GM12874 (cell line): ENCODE results near the gene N4BP2L1.
A peak's percentile ranks its signal among the peaks of the same experiment; 100 is the strongest.

ENCODE experiments used
- TF ChIP-seq, protein P1 (sequence below): IDR thresholded peaks from 2 replicates; pipeline ENCODE4 v1.5.1; 2011; ENCODE audit warnings: low read depth, mild to moderate bottlenecking, control low read depth, low read length, moderate library complexity; ENCODE audit not compliant: insufficient read depth

The N4BP2L1 gene

DNA sequence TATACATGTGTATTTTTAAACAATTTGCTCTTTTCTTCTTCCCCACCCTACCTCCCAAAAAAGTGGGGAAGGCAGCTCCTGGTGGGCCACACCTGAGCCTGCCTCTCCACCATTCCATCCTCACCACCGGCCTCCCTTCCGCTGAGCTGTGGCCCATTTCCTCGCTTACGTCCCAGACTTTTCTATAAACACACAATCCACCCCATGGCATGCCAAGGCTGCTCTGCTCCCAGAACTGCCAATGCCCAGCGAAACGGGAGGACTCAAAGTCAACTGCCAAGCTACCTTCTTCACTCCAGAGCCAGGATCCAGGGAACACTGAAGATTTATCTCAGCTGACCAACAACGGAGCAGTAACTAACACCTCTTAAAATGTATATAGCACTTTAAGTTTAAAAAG lies 2.8 kb downstream of the N4BP2L1 start:
- TF ChIP-seq, protein P1, sequence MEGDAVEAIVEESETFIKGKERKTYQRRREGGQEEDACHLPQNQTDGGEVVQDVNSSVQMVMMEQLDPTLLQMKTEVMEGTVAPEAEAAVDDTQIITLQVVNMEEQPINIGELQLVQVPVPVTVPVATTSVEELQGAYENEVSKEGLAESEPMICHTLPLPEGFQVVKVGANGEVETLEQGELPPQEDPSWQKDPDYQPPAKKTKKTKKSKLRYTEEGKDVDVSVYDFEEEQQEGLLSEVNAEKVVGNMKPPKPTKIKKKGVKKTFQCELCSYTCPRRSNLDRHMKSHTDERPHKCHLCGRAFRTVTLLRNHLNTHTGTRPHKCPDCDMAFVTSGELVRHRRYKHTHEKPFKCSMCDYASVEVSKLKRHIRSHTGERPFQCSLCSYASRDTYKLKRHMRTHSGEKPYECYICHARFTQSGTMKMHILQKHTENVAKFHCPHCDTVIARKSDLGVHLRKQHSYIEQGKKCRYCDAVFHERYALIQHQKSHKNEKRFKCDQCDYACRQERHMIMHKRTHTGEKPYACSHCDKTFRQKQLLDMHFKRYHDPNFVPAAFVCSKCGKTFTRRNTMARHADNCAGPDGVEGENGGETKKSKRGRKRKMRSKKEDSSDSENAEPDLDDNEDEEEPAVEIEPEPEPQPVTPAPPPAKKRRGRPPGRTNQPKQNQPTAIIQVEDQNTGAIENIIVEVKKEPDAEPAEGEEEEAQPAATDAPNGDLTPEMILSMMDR = no peak

DNA sequence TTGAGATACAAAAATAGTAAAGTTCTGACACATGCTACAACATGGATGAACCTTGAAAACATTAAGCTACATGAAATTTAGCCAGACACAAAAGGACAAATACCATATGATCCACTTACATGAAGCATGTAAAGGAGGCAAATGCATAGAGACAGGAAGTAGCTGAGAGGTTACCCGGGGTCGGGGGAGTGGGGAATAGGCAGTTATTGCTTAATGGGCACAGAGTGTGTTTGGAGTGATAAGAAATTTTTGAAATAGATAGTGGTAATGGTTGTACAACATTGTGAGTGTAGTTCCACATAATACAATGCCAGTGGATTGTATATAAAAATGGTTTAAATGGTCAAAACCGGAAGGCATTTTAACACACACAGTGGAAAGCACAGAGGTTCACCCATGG lies 4.3 kb downstream of the N4BP2L1 start:
- TF ChIP-seq, protein P1 = no peak

DNA sequence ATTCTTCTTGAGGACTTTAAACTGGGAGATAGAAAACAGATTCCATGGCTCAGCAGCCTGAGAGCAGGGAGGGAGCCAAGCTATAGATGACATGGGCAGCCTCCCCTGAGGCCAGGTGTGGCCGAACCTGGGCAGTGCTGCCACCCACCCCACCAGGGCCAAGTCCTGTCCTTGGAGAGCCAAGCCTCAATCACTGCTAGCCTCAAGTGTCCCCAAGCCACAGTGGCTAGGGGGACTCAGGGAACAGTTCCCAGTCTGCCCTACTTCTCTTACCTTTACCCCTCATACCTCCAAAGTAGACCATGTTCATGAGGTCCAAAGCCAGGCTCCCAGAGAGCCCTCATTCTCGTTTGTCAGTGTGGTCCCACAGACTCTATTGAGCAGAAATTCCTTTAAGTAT lies 8.1 kb downstream of the N4BP2L1 start:
- TF ChIP-seq, protein P1 = no peak

DNA sequence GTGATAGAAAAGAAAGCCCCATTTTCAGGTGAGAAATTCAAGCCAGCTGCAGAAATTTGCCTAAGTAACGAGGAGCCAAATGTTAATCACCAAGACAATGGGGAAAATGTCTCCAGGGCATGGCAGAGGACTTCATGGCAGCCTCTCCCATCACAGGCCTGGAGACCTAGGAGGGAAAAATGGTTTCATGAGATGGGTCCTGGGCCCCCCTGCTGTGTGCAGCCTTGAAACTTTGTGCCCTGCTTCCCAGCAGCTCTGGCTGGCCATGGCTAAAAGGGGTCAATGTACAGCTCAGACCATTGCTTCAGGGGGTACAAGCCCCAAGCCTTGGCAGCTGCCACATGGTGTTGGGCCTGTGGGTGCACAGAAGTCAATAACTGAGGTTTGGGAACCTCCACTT lies 9.9 kb downstream of the N4BP2L1 start:
- TF ChIP-seq, protein P1 = no peak

DNA sequence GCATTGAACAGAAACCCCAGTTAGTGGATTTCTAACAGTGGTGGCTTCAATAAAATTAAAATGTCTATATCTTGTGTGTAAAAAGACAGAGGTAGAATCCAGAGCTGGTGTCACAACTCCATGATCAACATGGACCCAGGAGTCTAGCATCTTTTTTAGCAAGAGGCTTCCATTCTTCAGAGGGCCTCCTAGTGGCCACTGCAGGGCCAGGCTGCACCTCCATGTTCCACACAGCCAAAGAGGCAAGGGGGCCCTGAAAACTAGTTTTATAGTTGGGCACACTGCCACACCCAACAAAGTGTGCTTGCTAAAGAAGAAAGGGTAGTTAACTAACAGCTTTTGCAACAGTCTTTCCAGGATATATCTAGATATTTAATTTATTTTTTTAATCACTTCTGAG lies 12.9 kb downstream of the N4BP2L1 start:
- TF ChIP-seq, protein P1 = peak; percentile 61

DNA sequence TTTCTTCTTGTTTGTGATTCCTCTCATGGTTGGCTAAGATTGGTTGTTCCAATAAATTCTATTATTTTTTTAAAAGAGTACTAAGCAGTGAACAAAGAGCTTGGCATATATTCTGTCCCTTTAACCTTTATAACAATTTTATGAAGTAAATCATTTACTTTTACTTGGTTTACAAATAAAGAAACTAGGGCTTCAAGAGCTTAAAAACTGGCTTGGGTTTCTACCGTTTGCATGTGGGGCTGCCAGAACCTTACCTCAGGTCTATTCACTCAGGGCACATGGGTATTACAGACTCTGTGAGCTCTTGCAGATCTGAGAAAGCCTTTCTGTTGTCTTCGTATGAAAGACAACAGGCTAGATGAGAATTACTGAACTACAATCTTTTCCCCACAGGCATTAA lies 13.3 kb downstream of the N4BP2L1 start:
- TF ChIP-seq, protein P1 = no peak

DNA sequence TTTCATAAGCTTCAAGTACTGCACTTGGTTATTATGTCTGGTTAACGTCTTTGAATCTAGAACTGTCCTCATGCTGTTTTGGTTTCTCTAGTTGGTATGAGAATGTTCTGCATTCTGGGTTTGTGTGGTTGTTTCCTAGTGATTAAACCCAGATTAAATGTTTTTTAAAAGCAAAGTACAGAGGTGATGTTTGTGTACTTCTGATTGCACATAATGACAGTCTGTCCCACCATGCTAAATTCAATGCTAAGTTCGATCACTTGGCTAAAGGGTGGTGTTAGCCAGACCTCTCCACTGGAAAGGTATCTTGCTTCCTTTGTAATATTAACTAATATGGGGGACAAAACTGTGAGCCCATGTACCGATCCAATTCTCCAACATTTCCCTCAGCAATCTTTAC lies 14.6 kb downstream of the N4BP2L1 start:
- TF ChIP-seq, protein P1 = no peak
